Activated B cell treated with CpG ODN at 0.5 μM for 24 hours (primary cell): ENCODE results near the gene DAPK2. TPM values are rescaled to one million over a fixed set of nuclear protein-coding genes. Genes with fewer than 3 reads are reported as not detected.

ENCODE experiments used
- ATAC-seq: fragments of 200-7000 bp; cut with Tn5 transposase; one replicate; pipeline ENCODE4 v1.10.0; 2021; ENCODE audit warnings: low read depth, mild to moderate bottlenecking, moderate library complexity
- CTCF ChIA-PET: fragments of 350-600 bp; sonication (Branson Sonifier 250); formaldehyde crosslinking; loops from one replicate; lab custom pipeline; 2021; ENCODE audit warnings: antibody characterized with exemption; lab: Charles Lee
- POLR2A ChIA-PET: fragments of 350-600 bp; sonication (Branson Sonifier 250); formaldehyde crosslinking; loops from one replicate; lab custom pipeline; 2021; ENCODE audit warnings: antibody characterized with exemption; lab: Charles Lee
- DNase-seq: peaks from one replicate; pipeline ENCODE4 v3.0.0; 2022
- H3K27ac Mint-ChIP-seq: one replicate; pipeline ENCODE4 v1.8.0; 2020; ENCODE audit warnings: mixed read lengths
- H3K27me3 Mint-ChIP-seq: one replicate; pipeline ENCODE4 v1.8.0; 2021; ENCODE audit warnings: mixed read lengths
- H3K36me3 Mint-ChIP-seq: one replicate; pipeline ENCODE4 v1.8.0; 2021; ENCODE audit warnings: low read depth, mixed read lengths
- H3K4me1 Mint-ChIP-seq: one replicate; pipeline ENCODE4 v1.8.0; 2021; ENCODE audit warnings: mixed read lengths
- H3K4me3 Mint-ChIP-seq: one replicate; pipeline ENCODE4 v1.8.0; 2020; ENCODE audit warnings: mild to moderate bottlenecking, mixed read lengths
- H3K9me3 Mint-ChIP-seq: one replicate; pipeline ENCODE4 v1.8.0; 2020; ENCODE audit warnings: mixed read lengths
- intact Hi-C: fragments of 100-400 bp; cut with micrococcal nuclease; formaldehyde crosslinking; loops from one replicate; pipeline ENCODE4 v1.15.1; 2024
- total RNA-seq: library from RNA; stranded (reverse); gene quantifications from 2 replicates; pipeline ENCODE4 v1.2.3, GENCODE V29; 2022
- TF ChIP-seq, protein P1 (sequence below): fragments of 200-600 bp; IDR thresholded peaks from one replicate; pipeline ENCODE4 v1.8.0; 2022; ENCODE audit warnings: antibody characterized with exemption, mild to moderate bottlenecking

DAPK2 gene
- total RNA-seq, 1 donor from 2014 or later, result 4.3 TPM

DNA sequence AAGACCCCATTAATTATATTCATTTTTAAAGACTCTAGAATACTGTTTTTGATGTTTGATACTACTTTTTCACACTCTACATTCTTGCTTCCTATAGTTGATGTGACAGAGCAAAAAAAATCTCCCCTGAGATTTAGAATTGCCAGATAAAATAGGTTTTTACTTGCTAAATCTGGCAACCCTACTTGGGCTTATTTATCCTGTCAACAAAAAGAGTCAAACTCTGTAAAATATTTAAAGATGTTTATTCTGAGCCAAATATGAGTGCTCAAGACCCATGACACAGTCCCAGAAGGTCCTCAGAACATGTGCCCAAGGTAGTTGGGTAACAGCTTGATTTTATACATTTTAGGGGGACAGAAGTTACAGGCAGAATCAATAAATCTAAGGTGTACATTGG is 72.3 kb downstream of the DAPK2 start:
- Mint-ChIP-seq H3K27ac (no peak overlapping the region), H3K9me3 (no peaks in the 10 kb centered on the region), H3K4me1 (peaks cover 18% of the 10 kb centered on the region), H3K36me3 (no peaks in the 10 kb centered on the region), H3K27me3 (no peaks in the 10 kb centered on the region), H3K4me3 (no peak overlapping the region)
- ChIA-PET CTCF (no interaction called here), POLR2A (no interaction called here)
- intact Hi-C loops, result no loop called here
- no peak for DNase-seq
- TF ChIP-seq, protein P1, sequence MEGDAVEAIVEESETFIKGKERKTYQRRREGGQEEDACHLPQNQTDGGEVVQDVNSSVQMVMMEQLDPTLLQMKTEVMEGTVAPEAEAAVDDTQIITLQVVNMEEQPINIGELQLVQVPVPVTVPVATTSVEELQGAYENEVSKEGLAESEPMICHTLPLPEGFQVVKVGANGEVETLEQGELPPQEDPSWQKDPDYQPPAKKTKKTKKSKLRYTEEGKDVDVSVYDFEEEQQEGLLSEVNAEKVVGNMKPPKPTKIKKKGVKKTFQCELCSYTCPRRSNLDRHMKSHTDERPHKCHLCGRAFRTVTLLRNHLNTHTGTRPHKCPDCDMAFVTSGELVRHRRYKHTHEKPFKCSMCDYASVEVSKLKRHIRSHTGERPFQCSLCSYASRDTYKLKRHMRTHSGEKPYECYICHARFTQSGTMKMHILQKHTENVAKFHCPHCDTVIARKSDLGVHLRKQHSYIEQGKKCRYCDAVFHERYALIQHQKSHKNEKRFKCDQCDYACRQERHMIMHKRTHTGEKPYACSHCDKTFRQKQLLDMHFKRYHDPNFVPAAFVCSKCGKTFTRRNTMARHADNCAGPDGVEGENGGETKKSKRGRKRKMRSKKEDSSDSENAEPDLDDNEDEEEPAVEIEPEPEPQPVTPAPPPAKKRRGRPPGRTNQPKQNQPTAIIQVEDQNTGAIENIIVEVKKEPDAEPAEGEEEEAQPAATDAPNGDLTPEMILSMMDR, result no peak
- no peak for ATAC-seq

DNA sequence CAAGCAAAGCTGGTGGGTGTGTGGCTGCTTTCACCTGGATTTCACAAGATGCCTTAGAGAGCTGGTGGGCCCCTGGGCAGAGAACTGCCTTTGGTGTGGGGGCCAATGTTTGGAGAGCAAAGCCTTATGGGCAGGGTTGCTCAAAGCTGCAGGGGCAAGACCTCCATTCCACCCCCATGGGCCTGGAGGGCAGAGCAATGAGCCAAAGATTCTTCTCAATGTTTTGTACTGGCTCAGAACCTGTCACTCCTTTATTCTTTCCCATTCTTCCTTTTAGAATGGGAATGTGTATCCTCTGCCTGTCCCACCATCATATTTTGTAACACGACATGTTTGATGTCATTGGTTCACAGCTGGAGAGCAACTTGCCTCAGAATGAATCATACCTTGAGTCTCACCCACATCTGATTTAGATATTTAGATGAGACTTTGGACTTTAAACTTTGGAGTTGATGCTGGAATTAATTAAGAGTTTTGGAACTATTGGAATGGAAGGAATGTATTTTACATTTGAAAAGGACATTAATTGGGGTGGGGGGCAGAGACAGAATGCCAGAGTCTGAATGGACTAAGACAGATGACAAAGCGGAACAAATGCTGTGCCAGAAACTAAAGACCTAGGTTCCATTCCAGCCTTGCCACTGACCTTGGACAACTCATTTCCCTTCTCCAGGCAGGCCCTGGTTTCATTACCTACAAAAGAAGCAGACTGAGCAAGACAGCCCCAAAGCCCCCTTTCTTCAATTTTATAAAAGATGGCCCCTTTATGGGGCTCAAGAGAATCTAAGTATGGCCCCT is 72.9 kb downstream of the DAPK2 start:
- DNase-seq (no peak), ATAC-seq (no peak)
- H3K27ac Mint-ChIP-seq, result no peak overlapping the region
- no peaks in the 10 kb centered on the region for H3K36me3 Mint-ChIP-seq
- H3K4me1 Mint-ChIP-seq, result peaks cover 21% of the 10 kb centered on the region
- no peaks in the 10 kb centered on the region for H3K9me3 Mint-ChIP-seq
- TF ChIP-seq, protein P1, result no peak
- ChIA-PET CTCF (interaction anchor here (1.2 kb wide), 1 partner anchor 221 kb away, joined by 3 read pairs; no protein-coding TSS in a partner anchor), POLR2A (no interaction called here)
- H3K4me3 Mint-ChIP-seq, result no peak overlapping the region
- intact Hi-C loops, result no loop called here
- no peaks in the 10 kb centered on the region for H3K27me3 Mint-ChIP-seq

DNA sequence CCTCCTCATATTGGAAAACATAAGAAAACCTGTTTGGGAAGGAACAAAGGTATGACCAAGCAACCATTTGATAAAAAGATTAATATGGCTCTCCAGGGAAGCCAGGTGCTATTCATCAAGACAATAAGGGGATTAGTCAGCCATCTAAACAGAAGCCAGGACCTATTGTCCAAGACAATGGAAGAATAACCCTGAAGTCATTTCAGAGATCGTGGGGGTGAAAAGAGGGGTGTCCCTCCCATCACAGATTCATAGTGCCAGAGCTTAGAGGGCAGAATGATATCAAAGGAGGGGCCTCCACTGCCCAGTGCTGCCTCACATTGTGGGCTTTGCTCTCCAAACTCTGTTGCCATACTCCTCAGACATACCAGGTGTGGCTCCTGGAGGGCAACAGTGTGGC is 73.5 kb downstream of the DAPK2 start:
- CTCF ChIA-PET, result interaction anchor here (1.2 kb wide), 1 partner anchor 221 kb away, joined by 3 read pairs; no protein-coding TSS in a partner anchor
- POLR2A ChIA-PET, result no interaction called here
- ATAC-seq (no peak), DNase-seq (no peak)
- Mint-ChIP-seq H3K36me3 (no peaks in the 10 kb centered on the region), H3K9me3 (no peaks in the 10 kb centered on the region), H3K27ac (no peak overlapping the region), H3K4me3 (no peak overlapping the region), H3K4me1 (peaks cover 21% of the 10 kb centered on the region), H3K27me3 (no peaks in the 10 kb centered on the region)
- intact Hi-C loops, result no loop called here
- TF ChIP-seq, protein P1, result no peak

DNA sequence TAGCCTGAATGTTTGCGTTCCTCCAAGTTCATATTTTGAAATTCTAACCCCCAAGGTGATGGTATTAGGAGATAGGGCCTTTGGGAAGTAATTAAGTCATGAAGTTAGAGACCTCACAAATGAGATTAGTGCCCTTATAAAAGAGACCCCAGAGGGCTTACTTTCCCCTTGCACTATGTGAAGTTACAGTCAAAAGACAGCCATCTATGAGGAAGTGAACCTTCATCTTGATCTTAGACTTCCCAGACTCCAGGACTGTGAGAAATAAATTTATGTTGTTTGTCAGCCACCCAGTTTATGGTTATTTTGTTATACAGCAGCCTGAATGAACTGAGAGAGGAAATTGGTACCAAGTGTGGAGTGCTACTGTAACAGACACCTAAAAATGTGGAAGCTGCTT is 74.4 kb downstream of the DAPK2 start:
- no peak overlapping the region for H3K27ac Mint-ChIP-seq
- intact Hi-C loops, result no loop called here

DNA sequence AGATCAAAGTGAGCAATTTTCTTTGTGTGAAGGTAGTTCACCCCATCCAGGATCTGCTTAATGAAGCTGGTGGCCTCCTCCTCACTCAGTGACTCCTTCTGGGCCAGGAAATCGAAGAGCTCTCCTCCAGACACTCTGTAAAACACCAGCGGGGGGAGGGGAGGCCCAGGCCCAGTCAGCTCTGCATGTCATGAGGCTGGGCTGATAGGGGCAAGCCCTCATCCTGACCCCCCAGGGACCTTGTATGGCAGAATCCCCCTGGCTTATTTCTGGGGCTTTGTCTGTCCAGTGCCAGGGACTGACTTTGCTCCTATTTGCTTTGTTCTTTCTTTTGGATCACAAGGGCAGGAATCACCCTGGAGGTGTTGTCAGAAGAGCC is 74.9 kb downstream of the DAPK2 start:
- ChIA-PET POLR2A (interaction anchor here (1.1 kb wide), 1 partner anchor 39 kb away, joined by 4 read pairs; no protein-coding TSS in a partner anchor), CTCF (no interaction called here)
- DNase-seq (no peak), ATAC-seq (no peak)
- Mint-ChIP-seq H3K4me3 (no peak overlapping the region), H3K27ac (no peak overlapping the region), H3K27me3 (no peaks in the 10 kb centered on the region), H3K4me1 (peaks cover 21% of the 10 kb centered on the region), H3K36me3 (no peaks in the 10 kb centered on the region), H3K9me3 (no peaks in the 10 kb centered on the region)
- intact Hi-C loops, result no loop called here
- TF ChIP-seq, protein P1, result no peak

More for the DNA sequence above, 74.4 kb downstream of the DAPK2 start:
- TF ChIP-seq, protein P1, result no peak
- ChIA-PET CTCF (no interaction called here), POLR2A (no interaction called here)
- Mint-ChIP-seq H3K27me3 (no peaks in the 10 kb centered on the region), H3K36me3 (no peaks in the 10 kb centered on the region), H3K4me3 (no peak overlapping the region), H3K9me3 (no peaks in the 10 kb centered on the region), H3K4me1 (peaks cover 21% of the 10 kb centered on the region)
- ATAC-seq, result no peak
- DNase-seq, result no peak
